HG03378 (cell line): ENCODE results near the gene RAI14.
"Not testable (repeated sequence)": the region's sequence is repeated elsewhere in the genome, so short reads cannot be mapped to it uniquely, and the experiment has no call there.

Source experiments
- ATAC-seq: cut with Tn5 transposase; IDR thresholded peaks from one replicate; pipeline ENCODE4 v1.9.1; 2021; ENCODE audit warnings: mild to moderate bottlenecking, moderate library complexity; ENCODE audit not compliant: unreplicated experiment

RAI14 gene

GRCh38 chr5:34758514-34758913 is 102.4 kb downstream of the RAI14 start:
- no peak for ATAC-seq

GRCh38 chr5:34759213-34759612 is 103.1 kb downstream of the RAI14 start:
- ATAC-seq: not testable (repeated sequence)

GRCh38 chr5:34765662-34766061 is 109.5 kb downstream of the RAI14 start:
- no peak for ATAC-seq

DNA sequence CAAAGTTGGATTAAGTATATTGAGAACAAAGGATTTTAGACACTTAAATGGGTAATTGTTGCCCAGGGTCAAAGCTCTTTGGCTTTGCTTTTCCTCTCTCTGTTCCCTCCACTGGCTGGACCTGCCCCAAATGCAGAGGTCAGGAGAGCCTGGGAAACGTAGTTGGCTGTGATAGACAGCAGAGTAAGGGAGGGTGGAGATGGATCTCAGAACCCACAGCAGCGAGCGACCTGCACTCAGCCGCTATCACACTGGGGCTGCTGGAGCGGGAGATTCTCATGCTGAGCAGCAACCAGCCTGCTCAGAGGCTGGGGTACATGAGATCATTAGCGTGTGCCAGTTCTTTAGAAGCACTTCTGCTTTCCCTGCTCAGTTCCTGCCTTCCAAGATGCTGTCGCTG is 111.1 kb downstream of the RAI14 start:
- ATAC-seq: no peak

DNA sequence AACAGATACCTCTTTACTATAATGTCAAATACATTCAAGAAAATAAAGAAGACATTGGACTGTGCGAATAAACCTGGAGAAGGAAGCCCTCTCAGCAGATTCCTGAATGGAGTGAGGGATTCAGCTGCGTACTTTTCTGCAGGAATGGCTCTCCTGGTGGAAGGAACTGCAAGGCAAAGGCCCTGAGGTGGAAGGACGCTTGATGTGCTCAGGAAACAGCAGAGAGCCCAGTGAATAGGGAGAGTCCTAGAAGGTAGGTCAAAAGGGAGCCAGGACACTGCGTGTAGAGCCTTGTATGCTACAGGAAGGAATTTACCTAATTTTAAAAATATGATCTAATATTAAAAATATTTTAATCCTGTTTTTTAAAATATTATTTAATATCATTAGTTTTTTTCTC is 114.4 kb downstream of the RAI14 start:
- no peak for ATAC-seq

DNA sequence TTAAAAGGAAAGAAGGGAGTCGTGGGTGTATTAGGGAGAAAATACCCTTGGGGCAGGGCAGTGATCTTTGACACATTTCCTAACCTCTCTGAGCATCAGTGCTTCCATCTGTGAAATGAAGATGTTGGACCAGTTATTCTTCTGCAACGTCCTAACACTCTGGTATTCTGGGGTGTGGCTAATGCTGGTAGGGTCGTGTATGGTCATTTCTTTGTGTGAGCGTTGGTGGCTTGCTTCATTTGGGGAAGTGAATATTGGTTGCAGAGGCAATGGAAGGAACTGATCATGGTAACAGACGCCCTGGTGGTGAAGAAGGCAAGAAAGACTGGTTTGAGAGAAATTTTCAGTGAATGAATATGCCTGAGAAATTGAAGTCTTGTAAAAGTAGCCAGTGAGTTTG is 114.9 kb downstream of the RAI14 start:
- ATAC-seq: no peak

DNA sequence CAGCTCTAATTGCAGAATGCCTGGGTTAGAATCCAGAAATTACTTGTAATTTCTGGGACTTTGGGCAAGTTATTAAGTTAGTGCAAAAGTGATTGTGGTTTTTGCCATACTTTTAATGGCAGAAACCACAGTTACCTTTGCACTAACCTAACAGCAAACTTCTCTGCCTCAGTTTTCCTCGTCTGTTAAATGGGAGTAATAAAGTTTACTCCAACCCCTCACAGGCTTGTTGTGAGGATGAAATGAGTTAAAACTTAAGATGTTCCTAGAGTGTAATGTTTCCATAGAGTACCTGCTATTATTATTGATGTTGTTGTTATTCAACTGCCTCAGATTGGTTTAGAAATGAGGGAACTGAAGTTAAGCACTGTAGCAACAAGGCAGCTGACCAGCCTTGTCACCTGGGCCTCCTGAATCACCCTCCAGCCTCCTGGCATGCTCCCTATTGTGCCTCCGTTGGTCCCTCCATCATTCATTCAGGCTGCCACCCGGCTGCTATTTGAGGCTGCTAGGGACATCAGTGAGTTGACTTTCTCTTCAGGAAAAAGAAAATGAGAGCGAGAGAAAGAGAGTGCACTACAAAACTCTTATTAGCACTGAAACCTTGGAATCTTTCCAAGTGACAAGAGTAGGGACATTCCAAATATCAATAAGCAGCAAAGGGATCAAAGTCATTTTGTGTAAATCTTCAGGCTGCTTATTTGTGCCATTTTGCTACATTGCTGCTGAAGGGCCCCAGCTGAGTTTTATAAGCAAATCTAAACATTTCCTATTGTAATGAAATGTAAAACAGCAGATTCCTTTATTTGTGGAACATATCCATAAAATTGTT is 116.4 kb downstream of the RAI14 start:
- ATAC-seq: no peak

- no peak for ATAC-seq
Measured at GRCh38 chr5:34774139-34774538, 118.0 kb downstream of the RAI14 start.

DNA sequence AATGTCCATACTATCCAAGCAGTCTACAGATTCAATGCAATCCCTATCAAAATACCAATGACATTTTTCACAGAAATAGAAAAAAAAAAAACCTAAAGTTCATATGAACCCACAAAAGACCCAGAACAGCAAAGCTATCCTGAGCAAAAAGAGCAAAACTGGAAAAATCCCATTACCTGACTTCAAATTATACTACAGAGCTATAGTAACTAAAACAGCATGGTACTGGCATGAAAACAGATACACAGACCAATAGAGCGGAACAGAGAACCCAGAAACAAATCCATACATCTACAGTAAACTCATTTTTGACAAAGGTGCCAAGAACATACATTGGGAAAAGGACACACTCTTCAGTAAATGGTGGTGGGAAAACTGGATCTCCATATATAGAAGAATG is 118.5 kb downstream of the RAI14 start:
- not testable (repeated sequence) for ATAC-seq

- no peak for ATAC-seq
Measured at GRCh38 chr5:34775886-34776285, 119.8 kb downstream of the RAI14 start.

DNA sequence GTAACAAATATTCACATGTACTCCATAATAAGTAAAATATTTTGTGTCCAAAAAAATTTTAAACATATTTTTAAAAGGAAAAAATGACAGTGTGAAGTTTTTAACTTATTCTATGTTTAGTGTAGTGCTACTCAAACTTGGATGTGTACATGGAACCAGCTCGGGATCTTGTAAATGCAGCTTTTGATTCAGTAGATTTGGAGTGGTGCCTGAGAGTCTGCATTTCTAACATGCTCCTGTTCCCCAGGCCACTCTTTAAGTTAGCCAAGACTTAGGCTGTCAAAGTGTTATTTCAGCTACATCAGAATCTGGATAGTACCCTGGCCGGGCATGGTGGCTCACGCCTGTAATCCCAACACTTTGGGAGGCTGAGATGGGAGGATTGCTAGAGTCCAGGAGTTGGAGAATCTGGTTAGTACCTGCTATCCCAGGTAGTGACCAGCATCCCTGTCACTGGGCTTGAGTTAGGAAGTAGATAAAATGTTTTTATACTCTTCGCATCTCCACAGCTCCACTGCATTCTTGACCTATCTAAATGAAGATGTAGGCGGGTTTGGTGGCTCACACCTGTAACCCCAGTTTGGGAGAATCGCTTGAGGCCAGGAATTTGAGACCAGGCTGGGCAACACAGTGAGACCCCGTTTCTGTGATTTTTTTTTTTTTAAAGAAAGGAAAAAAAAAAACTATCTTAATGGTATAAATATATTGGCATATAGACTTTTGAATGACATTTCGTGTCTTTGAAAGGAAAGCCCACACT is 122.1 kb downstream of the RAI14 start:
- no peak for ATAC-seq

DNA sequence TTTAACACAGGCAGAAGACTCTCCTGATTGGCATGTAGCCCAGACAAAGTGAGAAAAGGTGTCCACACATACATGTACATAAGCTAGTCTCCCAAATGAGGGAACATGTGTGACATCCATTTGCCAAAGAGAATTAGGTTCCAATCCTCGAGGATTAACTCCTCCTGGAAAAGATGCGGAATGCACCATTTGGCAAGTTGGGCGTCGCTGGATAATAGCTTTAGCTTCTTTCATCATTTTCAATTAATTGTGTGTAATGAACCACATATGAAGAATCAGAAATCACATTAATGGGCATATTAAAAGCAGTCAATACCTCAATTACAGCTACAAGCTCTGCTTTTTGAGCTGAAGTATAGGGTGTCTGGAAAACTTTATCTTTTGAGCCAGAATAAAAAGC is 127.8 kb downstream of the RAI14 start:
- not testable (repeated sequence) for ATAC-seq

DNA sequence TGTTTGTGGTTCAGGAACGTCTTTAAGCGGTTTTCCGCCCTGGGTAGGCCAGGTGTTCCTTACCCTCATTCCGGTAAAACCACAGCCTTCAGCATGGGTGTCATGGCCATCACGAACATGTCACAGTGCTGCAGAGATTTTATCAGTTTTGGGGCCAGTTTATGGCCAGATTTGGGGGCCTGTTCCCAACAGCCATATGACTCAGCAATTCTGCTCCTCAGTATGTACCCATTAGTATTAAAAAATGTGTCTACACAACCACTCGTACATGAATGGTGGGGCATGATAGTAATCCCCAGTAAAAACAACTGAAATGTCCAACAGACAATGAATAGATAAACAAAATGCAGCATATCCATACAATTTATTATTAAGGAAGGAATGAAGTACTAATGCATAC is 130.9 kb downstream of the RAI14 start:
- ATAC-seq: no peak

DNA sequence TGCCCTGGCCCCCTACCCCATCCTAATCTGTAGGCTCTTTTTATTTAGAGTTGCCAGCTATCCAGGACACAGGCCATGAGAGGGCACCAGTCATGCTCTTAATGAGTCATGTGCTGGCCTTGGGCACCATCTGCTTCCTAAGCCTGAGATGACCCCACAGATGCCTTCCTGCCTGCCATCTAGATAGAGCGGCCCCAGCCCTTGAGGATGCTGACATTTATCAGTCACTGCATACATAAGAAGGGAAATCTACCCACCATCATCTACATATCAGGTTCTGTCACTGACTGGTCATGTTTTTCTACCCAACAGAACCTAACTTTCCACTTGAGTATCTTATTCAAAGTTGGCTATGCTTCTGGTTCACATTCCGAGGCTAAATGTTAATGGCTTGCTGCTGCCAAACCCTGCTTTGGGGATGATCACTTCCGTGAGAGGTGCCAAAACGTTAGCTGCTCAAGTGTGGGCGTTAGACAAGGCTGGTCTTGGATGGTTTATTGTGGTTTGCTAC is 132.9 kb downstream of the RAI14 start:
- no peak for ATAC-seq

- no peak for ATAC-seq
Measured at GRCh38 chr5:34789639-34790038, 133.5 kb downstream of the RAI14 start.

DNA sequence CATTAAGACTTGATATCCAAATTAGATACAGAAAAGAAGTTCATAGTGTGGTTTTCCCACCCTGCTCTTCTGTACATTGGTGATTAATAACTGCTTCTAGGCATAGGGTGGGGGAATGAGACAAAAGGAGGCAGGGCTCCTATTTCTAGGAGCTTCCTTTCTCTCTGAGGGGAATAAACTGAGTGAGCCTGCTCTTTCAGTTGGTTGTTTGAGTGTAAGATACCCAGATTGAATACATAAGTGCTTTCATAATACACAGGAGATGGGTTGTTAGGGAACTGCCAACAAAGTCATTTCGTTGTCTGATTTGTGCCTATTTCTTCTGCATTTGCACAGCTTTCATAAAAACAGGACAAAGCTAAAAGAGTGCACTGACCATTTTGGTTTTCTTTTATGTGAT is 133.9 kb downstream of the RAI14 start:
- ATAC-seq: no peak

- ATAC-seq: no peak
Measured at GRCh38 chr5:34791761-34792244, 135.7 kb downstream of the RAI14 start.

- no peak for ATAC-seq
Measured at GRCh38 chr5:34802834-34803563, 146.9 kb downstream of the RAI14 start.

GRCh38 chr5:34803974-34804732 is 148.0 kb downstream of the RAI14 start:
- no peak for ATAC-seq

- ATAC-seq: no peak
Measured at GRCh38 chr5:34804913-34805312, 148.8 kb downstream of the RAI14 start.
